NCI-H1092 (cell line): ENCODE data around the gene HHATL.

Experiments used
- DNase-seq: peaks from one replicate; lab custom pipeline; 2025; lab: John Stamatoyannopoulos, UW

The HHATL gene

DNA sequence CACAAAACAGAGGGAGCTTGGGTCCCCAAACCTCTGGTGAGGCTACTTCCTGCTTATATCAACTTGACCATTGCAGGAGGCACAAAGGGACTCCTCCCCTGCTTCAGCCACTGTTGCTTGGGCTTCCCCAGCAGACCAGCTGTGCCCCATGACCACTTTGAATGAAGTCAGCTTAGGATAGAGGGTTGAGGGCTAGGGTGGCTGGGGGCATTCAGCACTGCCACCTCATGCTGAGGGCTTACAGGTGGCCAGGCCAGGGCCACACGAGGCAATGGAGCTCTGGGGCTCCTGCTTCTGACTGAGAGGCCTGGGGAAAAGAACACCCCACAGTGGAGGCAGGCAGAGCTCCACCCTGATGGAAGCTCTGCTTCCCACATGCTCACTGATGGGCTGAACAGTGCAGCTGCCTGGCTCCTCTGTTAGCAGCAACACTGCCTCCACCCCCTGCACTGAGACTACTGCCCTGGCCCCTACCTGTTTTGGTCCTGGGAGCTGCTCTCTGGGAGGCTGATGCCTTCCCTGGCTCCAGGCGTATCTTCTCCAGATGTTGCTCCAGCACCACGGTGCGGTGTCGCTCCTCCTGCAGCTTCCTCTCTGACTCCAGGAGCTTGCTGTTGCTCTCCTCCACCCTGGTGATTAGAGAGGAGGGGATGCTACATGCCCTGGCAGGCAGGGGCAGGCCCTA, 10.2 kb upstream of the HHATL start:
- DNase-seq = no peak

DNA sequence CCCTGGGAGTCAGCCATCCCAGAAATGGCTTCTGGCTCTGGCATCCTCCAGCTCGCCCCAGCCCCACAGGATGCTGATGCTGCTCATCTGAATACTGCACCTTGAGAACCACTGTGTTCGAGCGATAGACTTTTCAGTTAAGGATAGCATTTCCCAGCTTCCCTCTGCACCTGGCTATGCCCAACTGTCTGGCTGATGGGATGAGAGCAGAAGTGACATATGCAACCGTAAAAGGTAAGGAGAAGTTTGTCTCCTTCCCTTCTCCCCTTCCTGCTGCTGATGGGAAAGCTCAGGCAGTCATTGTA, 9.7 kb upstream of the HHATL start:
- DNase-seq = no peak

DNA sequence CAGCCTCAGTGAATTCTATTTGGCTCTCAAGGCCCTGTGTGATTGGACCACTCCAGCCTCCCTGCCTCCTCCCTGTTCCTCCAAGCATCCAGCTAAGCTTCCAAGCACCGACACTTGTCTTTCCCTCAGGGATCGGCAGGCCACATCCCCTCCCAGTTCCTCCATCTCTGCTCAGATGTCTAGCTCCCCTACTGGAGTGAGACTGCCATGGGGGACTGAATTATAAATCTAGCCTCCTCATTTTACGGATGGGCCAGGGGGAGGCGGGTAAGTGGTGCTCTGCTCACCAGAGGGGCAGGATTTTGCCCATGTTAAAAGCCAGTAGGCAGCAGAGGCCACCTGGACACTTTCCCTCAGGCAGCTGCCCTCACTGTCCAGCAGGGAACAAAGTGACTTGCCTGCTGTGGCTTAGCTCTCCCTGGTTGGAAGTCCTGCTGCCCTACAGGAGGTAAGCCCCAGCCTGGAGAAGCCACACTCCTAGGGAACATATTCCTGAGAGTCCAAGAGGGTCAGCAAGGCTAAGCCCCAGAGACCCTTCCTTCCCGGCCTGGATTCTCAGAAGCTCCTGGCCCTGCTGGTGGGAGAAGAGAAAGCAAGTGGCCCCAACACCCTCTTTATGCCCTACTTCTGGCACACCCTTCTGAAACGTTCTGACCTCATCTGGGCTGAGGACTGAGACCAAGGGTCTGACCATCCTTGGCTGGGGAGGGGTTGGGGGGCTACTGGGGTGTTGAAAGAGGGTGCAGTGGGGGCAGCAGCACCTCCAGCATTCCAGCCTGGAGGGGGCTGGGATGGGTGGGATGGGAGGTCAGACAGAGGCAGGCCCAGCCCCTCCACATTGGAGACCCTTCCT, 9.1 kb upstream of the HHATL start:
- no peak for DNase-seq

DNA sequence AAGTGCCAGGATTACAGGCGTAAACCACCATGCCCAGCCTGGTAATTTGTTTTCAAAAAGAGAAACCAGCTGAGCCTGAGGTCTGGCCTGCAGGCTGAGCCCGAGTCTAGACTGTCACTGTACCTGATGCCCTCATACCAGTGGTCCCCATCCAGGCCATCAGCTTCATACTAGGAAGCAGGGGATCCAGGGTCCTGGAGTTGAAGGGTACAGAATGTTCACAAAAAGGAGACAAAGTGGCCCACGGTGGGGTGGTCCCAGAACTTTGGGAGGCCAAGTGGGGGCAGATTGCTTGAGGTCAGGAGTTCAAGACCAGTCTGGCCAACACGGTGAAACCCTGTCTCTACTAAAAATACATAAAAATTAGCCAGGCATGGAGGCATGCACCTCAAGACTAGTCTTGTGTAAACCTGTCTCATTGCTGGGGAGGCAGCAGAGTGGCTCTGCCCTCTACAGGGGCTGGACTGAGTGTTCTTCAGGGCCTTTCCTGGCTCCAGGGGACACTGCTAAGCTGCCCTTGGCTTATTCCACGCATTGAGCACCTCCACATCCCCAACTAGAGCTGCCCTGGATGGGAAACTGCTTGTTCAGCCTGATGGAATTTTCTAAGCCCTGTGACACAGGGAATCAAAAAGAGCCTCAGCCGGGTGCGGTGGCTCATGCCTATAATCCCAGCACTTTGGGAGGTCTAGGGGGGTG, 7.9 kb upstream of the HHATL start:
- DNase-seq = no peak

DNA sequence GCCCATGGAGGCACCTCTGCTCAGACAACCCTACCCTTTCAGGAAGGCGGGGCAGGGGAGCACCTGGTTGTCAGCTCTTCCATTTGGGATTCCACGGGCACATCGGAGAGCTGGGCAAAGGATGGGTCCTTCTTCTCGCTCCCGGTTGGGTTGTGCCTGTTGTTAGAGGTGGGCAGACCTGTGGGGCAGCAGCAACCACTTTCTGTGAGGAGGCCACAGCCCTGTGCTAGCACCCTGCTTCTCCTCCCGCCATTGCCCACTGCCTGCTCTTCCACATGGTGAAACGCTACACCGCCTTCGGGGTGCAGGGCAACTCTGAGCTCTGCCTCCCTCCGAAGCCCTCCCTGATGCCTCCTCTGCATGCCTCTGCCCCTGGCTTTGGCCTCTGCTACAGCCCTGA, 7.0 kb upstream of the HHATL start:
- DNase-seq = no peak

DNA sequence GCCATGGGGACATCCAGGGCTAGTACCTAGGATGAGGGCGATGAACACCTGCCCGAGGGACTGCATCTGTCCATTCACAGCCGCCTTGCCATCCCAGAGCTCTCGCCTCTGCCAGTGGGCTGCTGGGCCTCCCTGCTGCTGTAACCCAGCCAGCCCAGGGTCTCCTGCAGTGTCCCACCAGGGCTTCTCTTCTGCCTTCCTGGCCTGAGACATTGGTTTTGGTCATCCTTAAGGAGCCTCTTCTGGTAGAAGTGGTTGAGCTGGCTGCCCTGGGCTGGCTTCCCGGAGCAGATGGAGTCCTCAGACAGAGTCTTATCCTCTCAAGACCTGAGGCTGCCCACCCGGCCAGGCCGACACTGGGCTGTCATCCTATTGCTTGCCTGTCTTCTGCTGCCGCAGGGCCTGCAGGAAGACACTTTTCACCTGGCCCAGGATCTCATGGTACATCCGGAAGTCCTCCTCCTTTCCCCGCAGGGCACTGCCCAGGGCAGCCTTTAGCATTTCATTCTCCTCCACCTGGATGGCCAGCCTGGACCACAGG, 6.1 kb upstream of the HHATL start:
- DNase-seq = no peak

DNA sequence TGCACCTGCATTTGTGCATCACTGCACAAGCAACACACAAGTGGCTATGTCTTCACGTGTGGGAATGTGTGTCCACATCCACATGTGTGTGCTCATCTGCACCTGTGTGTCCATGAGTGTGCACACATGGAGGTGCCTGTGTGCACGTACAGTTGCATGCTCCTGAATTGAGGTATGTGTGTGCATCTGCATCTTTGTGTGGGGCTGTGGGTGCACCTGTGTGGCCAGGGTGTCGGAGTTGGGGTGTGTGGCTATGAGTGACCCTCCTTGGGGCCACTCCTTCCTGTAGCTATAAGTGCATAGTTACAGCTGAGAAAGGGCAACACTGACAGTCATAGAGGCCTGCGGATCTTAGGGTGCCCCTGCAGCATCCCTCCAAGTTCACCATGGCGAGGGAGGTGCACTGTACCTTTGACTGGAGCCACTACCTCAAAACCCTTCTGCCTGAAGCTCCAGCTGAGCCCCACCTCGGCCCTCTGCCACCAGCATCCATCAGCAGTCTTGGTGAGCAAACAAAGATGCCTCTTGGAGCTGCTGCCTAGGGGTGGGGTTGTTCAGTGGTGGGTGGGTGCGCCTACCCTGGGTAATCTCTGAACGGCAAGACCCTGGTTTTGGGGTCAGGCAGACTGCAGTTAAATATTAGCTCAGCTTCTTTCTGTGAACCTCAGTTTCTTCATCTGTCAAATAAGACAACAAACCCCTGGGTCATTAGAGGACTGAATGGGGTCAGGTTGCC, 5.2 kb upstream of the HHATL start:
- no peak for DNase-seq

DNA sequence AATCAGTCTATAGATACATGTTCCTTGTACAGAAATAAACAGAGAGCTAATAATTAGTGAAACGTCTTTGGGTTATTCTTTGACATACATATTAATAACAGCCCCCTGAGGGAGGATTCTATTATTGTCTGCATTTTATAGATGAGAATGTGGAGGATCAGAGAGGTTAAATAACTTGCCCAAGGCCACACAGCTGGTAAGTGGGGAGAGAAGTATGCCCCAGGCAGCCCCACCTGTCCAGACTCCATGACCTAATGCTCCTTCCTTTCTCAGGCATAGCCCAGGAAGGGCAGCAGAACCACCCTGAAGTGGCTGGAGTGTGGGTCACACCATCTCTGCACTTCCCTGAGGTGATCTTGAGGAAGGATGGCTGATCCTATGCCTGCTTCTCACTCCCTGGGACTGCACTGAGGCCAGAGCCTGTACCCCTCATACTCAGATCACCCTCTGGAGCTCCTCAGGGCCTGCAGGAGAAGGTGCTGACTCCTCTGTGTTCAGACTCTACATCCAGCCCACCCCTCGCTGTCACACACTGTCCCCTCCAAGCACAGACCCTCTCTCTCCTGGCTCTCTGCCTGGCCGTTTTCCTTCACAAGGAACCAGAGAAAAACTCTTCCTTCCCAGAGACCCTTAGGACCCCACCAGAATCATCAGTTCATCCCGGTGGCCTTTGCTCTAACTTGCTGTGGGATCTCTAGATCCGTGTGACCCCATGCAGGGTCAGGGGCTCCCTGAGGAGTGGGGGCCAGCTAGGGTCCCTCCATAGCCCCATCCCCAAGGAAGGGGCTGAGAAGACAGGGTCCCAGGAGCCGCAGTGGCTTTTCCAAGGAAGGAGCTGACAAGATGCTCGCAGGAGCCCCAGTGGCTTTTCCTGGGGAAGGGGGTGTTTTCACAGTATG, 4.4 kb upstream of the HHATL start:
- no peak for DNase-seq

DNA sequence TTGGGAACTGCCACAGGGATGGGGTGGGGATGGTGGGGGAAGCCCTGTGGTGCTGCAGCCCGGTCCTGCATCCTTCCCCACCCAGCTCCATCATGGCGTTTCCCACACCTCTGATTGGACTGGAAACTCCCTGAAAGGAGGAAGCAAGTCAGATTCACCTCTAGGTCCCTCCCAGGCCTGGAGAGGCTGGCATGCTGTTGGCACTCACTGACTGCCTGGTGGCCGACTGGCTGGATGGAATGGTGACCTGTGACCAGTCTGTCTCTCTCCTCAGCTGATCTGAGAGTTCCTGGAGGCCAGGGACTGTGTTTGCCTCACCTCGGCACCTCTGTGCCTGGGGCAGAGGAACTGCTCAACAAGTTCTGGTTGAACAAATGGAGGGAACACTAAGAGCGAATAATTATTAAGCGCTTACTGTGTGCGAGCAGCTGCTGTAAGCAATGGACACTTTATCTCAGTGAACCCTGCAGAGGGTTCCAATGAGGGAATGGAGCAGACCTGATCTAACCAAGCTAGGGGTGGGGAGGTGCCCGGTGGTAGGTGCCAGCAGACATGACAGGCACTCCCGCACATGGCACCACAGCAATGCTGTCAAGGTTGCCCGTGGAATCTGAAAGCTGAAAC, 3.5 kb upstream of the HHATL start:
- no peak for DNase-seq

DNA sequence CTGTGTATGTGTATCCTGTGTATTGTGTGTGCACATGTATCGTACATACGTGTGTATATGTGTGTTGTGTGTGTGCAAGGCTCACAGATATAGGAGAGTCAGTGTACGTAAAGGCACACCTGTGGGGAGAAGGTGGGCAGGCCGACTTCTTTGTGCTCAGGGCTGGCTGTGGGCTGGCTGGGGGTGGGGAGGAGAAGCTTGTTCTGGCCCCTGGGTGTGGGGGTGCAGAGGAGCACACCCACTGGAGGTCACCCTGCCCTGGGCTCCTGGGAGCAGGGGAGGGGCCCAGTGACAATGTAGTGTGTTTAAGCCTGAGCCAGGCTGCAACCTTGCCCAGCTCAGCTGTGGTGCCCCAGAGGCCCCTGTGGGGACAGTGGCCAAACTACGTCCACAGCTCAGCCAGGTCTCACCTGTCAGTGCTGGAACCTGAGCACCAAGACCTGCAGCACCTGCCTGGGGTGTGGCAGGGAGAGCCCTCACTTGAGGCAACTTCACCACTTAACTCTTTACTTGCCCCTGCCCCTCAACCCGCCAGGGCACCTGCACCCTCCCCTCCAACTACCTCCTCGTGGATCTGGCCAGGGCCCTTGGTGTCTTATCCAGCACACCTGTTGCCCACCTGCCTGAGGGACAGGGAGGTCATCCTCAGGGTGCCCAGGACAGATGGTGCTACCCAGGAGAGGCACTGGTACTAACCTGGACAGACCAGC, 2.6 kb upstream of the HHATL start:
- DNase-seq = no peak

DNA sequence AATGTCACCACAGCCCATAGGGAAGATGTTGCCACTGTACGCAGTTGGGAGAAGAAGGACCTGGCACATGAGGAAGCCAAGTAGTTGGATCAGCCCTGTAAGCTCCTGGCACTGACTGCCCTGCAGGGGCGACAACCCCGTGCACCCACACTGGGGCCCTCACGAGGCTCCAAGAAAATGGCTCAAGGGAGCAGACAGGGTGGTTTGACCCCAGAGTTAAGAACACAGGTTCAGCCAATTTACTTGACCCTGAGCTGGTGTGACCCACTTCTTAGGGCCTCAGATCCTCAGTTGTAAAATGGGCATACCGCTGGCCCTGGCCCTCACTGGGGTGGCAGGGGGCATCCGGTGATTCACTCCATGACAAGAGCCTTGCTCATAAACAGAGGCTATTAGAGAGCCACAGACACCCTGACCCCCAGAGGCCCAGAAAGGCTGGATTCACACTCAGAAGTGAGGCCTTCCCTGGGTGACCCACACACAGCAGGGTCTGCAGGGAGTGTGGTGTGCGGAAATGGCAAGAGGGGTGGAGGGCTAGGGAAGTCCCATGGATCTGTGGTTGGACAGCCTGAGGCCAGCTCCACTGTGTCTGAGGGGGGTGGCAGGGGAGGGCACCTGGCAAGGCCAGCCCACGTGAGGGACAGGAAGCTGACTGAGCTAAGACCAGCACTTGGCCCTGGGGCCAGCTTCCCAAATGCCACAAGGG, 1.7 kb upstream of the HHATL start:
- DNase-seq = no peak

DNA sequence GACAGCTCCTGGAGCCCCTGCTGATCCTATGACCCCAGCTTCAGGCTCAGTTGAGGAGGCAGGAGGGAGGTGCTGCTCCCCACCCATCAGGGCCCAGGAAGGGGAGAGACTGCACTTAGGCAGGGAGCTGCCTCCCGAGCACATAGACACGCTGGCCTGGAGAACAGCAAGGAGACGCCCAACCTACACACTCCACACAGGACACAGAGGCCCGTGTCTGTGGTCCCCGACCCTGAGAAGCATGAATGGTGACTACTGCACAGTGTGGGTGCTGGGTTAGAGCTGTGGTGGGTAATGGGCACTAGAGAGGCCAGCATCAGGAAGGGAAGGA, 1.1 kb upstream of the HHATL start:
- no peak for DNase-seq

DNA sequence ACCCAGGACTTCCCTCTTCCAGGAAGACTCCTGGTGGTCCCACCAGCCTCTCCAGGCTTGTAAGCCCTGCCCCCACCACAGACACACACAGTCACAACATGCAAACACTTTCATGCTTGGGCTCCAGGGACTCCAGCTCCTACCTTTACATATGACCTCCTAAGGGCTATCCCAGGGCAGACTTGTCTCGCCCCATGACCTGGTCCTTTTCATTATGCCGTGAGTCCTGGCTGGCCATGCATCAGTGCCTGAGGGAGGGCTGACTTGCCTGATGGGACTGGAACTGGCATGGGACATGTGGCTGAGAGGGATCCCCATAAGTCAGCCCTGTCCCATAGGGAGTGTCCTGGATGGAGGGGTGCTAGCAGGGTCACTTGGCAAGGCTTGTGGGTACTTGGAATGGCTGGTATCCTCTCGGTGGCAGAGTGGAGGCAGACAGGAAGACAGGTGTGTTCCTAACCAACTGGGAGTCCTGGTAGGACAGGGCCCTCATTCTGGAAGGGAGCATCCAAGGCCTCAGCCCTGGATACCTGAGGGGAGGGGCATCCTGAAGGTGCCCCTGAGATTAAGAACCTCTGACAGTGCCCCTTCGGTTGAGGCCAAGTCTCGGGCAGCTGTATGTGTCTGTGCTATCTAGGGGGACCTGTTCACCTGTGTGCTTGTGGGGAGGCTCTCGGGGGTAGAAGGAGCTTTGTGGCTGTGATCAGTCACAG, 540 bp upstream of the HHATL start:
- no peak for DNase-seq

DNA sequence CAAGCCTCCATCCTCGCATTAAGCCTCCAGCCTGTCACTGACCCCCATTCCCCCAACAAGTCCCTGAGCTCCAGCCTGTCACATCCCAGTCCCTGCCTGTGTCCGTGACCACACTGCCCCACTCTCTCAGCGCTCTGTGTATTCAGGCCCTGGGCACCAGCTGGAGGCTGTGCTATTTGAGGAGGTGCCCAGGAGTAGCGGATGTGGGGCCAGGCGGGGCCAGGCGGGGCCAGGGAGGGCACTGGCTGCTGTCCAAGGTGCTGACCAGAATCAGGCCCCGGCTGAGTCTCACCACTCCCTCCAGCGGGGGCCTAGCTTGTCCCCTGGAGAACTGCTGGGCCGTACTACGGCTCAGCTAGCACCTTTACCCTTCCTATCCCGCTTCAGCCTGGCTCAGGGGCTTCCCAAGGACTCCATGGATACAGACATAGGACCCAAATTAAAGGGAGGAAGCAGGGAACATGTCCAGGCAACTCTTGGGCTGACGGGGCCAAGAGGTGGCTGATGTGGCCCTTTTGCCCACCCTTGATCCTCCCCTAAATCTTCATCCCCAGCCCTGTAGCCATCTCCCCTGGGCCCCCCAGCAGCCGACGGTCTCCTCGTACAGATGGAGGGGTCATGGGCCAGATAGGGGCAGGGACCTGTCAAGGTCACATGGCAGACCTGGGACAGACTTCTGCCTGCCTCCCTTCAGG, 1.1 kb downstream of the HHATL start:
- no peak for DNase-seq

DNA sequence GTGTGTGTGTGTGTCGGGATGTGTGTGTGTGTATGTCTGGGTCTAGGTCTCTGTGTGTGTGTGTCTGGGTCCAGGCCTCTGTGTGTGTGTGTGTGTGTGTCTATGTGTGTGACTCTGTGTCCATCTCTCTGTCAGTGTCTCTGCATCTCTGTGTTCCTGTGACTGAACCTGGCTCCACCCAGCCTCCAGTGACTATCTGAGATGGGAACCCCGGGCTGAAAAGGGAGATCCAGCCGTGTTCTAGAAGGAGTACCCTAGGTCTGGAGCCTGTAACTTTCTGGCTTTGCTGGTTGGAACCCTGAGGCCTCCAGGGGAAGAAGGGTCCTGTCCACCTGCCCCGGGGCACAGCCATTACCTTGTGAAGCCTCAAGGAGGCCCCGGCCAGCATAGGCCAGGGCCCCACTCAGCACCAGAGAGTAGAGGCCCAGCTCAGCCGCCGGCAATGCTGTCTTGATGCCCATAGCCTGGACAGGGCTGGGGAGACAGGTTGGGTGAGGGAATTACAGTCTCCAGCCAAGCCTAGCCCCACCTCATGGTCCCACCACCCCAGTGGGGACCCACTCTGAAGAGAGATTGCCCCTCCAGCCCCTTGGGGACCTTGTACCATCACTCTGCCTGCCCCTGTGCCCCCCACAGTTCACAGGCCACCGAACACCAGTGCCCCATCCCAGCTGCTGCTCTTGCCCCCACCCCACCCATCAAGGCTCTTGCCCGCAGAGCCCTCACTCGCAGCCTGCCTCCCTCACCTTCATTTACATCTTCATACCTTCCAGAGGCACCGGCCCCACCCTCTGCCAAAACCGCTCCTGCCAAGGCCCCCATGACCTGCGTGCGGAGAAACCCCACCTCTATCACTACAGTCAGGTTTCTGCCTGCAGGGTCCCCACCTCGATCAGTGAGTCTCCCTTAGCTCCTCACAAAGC, 2.0 kb downstream of the HHATL start:
- DNase-seq = no peak

DNA sequence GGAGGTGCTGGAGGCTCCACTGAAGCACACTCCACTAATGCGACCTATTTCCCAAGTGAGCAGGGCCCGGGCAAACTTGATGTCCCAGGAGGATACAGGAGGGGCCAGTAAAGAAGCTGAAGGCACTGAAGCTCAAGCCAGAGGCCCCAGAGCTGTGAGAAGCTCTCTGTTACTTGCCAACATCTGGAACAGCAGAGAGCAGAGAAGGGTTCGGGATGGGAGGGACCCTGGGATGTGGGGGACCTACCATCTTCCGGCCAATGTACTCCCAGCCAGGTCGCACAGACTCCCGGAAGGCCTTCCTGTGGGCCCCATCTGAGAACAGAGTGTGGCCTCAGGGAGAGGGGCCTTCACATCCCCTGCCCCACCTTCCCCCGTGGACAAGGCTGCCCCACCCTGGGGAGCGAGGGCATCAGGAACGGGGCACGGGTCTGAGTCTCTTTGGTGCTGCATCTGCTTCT, 3.1 kb downstream of the HHATL start:
- no peak for DNase-seq

DNA sequence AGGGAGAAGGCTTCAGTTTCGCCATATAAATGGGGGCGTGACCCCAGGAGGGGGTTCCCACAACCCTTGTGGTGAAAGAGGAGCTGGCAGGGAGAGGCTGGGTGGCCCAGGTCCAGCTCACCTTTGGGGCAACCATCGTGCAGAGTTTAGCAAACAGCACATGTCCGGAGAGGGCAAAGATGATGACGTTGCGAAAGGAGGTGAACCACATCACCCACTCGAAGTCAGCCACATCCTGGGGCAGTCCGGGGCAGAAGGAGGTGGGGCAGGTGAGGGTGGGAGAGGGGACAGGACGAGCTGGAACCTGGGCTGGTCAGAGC, 3.7 kb downstream of the HHATL start:
- DNase-seq = no peak
